Activated B cell treated with CpG ODN at 0.5 μM for 24 hours (primary cell): Measurements from ENCODE around the gene TNIP3. TPM values are rescaled to one million over a fixed set of nuclear protein-coding genes. Genes with fewer than 3 reads are reported as not detected.

Experiments
- ATAC-seq: fragments of 200-7000 bp; cut with Tn5 transposase; one replicate; pipeline ENCODE4 v1.10.0; 2021; ENCODE audit warnings: low read depth, mild to moderate bottlenecking, moderate library complexity
- CTCF ChIA-PET: fragments of 350-600 bp; sonication (Branson Sonifier 250); formaldehyde crosslinking; loops from one replicate; lab custom pipeline; 2021; ENCODE audit warnings: antibody characterized with exemption; lab: Charles Lee
- POLR2A ChIA-PET: fragments of 350-600 bp; sonication (Branson Sonifier 250); formaldehyde crosslinking; loops from one replicate; lab custom pipeline; 2021; ENCODE audit warnings: antibody characterized with exemption; lab: Charles Lee
- DNase-seq: peaks from one replicate; pipeline ENCODE4 v3.0.0; 2022
- H3K27ac Mint-ChIP-seq: one replicate; pipeline ENCODE4 v1.8.0; 2020; ENCODE audit warnings: mixed read lengths
- H3K27me3 Mint-ChIP-seq: one replicate; pipeline ENCODE4 v1.8.0; 2021; ENCODE audit warnings: mixed read lengths
- H3K36me3 Mint-ChIP-seq: one replicate; pipeline ENCODE4 v1.8.0; 2021; ENCODE audit warnings: low read depth, mixed read lengths
- H3K4me1 Mint-ChIP-seq: one replicate; pipeline ENCODE4 v1.8.0; 2021; ENCODE audit warnings: mixed read lengths
- H3K4me3 Mint-ChIP-seq: one replicate; pipeline ENCODE4 v1.8.0; 2020; ENCODE audit warnings: mild to moderate bottlenecking, mixed read lengths
- H3K9me3 Mint-ChIP-seq: one replicate; pipeline ENCODE4 v1.8.0; 2020; ENCODE audit warnings: mixed read lengths
- CTCF ChIP-seq: fragments of 200-600 bp; IDR thresholded peaks from one replicate; pipeline ENCODE4 v1.8.0; 2022; ENCODE audit warnings: antibody characterized with exemption, mild to moderate bottlenecking
- intact Hi-C: fragments of 100-400 bp; cut with micrococcal nuclease; formaldehyde crosslinking; loops from one replicate; pipeline ENCODE4 v1.15.1; 2024
- total RNA-seq: library from RNA; stranded (reverse); gene quantifications from 2 replicates; pipeline ENCODE4 v1.2.3, GENCODE V29; 2022

Gene TNIP3
- total RNA-seq, 1 donor from 2014 or later, result not detected

- no peak overlapping the region for H3K4me3 Mint-ChIP-seq
- no peak for DNase-seq
These were observed 2.9 kb upstream of the TNIP3 start for GRCh38 chr4:121166976-121167375.

GRCh38 chr4:121165206-121165605 is 1.1 kb upstream of the TNIP3 start:
- DNase-seq (no peak), ATAC-seq (no peak)
- no peak for TF ChIP-seq CTCF
- Mint-ChIP-seq H3K4me1 (no peaks in the 10 kb centered on the region), H3K27me3 (no peaks in the 10 kb centered on the region), H3K9me3 (no peaks in the 10 kb centered on the region), H3K36me3 (no peaks in the 10 kb centered on the region), H3K27ac (no peak overlapping the region), H3K4me3 (no peak overlapping the region)
- ChIA-PET CTCF (no interaction called here), POLR2A (no interaction called here)
- intact Hi-C loops, result no loop called here

More at GRCh38 chr4:121166976-121167375, 2.9 kb upstream of the TNIP3 start:
- POLR2A ChIA-PET, result no interaction called here
- Mint-ChIP-seq H3K27me3 (no peaks in the 10 kb centered on the region), H3K4me1 (no peaks in the 10 kb centered on the region), H3K9me3 (no peaks in the 10 kb centered on the region), H3K27ac (no peak overlapping the region), H3K36me3 (no peaks in the 10 kb centered on the region)
- intact Hi-C loops, result no loop called here
- CTCF ChIA-PET, result no interaction called here
- no peak for ATAC-seq
- TF ChIP-seq CTCF, result no peak

GRCh38 chr4:121156822-121157769 is 7.0 kb downstream of the TNIP3 start:
- no peaks in the 10 kb centered on the region for H3K36me3 Mint-ChIP-seq
- ChIA-PET CTCF (no interaction called here), POLR2A (no interaction called here)
- TF ChIP-seq CTCF, result no peak
- intact Hi-C loops, result no loop called here
- no peak for DNase-seq
- H3K4me3 Mint-ChIP-seq, result peak overlapping the region; percentile 62
- no peak overlapping the region for H3K27ac Mint-ChIP-seq
- no peaks in the 10 kb centered on the region for H3K9me3 Mint-ChIP-seq
- ATAC-seq, result no peak
- H3K27me3 Mint-ChIP-seq, result peaks cover 28% of the 10 kb centered on the region
- H3K4me1 Mint-ChIP-seq, result peaks cover 8% of the 10 kb centered on the region

GRCh38 chr4:121155893-121156292 is 8.2 kb downstream of the TNIP3 start:
- no peak for ATAC-seq
- no peak for TF ChIP-seq CTCF
- intact Hi-C loops, result no loop called here
- Mint-ChIP-seq H3K36me3 (no peaks in the 10 kb centered on the region), H3K27ac (no peak overlapping the region), H3K27me3 (peaks cover 28% of the 10 kb centered on the region), H3K4me3 (no peak overlapping the region), H3K9me3 (no peaks in the 10 kb centered on the region), H3K4me1 (peaks cover 8% of the 10 kb centered on the region)
- POLR2A ChIA-PET, result no interaction called here
- CTCF ChIA-PET, result no interaction called here
- DNase-seq, result no peak

GRCh38 chr4:121154103-121154515 is 10.0 kb downstream of the TNIP3 start:
- H3K9me3 Mint-ChIP-seq, result no peaks in the 10 kb centered on the region
- H3K27ac Mint-ChIP-seq, result no peak overlapping the region
- intact Hi-C loops, result no loop called here
- ATAC-seq (no peak), DNase-seq (no peak)
- no peaks in the 10 kb centered on the region for H3K36me3 Mint-ChIP-seq
- ChIA-PET CTCF (no interaction called here), POLR2A (no interaction called here)
- H3K4me3 Mint-ChIP-seq, result no peak overlapping the region
- TF ChIP-seq CTCF, result no peak
- H3K27me3 Mint-ChIP-seq, result peaks cover 25% of the 10 kb centered on the region
- peaks cover 8% of the 10 kb centered on the region for H3K4me1 Mint-ChIP-seq
